T follicular helper cell (primary cell): ENCODE data around the gene SALL4.

ENCODE experiments used
- DNase-seq: peaks from one replicate; pipeline ENCODE4 v3.0.0-alpha.2; 2020; ENCODE audit warnings: low read depth

The SALL4 gene

GRCh38 chr20:51735728-51736600 is 66.4 kb downstream of the SALL4 start:
- no peak for DNase-seq

DNA sequence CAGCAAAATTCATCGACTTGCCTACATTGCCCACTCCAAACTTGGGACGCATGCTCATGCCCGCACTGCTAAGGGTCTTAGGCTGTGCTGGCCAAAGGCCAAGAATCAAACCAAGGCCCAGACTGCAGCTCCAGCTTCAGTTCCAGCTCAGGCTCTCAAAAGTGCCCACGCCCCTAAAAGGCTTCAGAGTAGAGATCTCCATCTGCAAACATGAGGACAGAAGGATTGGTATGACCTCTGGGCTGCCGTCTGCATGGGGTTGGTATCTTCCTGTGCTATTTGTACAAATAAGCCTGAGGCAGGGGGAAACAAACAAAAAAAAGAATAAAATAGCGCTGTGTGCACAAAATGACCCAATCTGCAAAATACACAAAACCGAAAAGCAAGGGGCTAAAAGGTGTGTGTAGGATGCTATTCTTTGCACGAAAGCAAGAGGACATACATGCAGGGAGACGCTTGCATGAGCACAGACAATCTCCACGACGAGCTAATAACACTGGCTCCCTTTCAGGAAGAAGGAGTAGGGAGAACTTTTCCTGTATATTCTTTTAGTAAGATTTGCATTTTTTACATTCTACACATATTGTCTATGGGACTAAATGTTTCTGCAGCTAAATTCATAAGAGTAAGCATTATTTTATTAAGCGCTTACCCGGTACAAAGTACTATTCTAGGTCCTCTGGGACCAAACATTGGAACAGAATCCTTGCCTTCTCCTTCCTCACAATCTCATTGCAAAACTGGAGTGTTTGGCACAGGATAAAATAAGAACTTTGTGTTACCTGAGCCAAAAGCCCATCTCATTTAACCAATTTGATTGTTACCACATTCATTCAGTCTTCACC is 67.2 kb downstream of the SALL4 start:
- no peak for DNase-seq

DNA sequence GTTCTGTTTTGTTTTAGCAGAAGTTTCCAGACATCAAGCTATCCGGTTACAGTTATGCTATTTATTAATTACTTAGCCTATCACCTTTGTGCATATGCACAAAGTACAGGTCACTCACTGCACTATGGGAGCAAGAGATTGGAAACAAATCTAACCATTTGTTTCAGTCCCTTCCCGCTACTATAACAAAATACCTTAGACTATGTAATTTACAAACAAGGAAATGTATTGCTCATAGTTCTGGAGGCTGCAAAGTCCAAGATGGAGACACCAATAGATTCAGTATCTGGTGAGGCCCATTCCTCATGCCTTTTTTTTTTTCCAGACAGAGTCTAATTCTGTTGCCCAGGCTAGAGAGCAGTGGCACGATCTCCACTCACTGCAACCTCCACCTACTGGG is 69.3 kb downstream of the SALL4 start:
- no peak for DNase-seq
